ENCODE measurements around the gene PLXNA4. TPM values are rescaled to one million over a fixed set of nuclear protein-coding genes. Genes with fewer than 3 reads are reported as not detected.

The PLXNA4 gene
- total and polyA plus RNA-seq, 9 of the 15 experiments (the other 6 are each of a cell fraction or from before 2014, with no cell fraction given): under 0.01 to 0.09 TPM; not detected in 7

- TF ChIP-seq E2F4 (CRISPR knock-in tag; IDR thresholded peaks at IDR 0.05; ENCODE audit: low read depth) (no peak), AFF4 (CRISPR knock-in tag; IDR thresholded peaks at IDR 0.05) (no peak), CCAR2 (IDR thresholded peaks at IDR 0.05; ENCODE audit: low read depth, low read length) (no peak), TEAD1 (CRISPR knock-in tag; IDR thresholded peaks at IDR 0.05) (no peak), ZNF639 (CRISPR knock-in tag; conservative IDR thresholded peaks at IDR 0.05 in 1 of 2, IDR thresholded peaks at IDR 0.05 in 1 of 2) (no peak)
Observed at GRCh38 chr7:132228240-132228639, 348.0 kb downstream of the PLXNA4 start (continued).
